ENCODE data around the gene EXD3. TPM values are rescaled to one million over a fixed set of nuclear protein-coding genes. Genes with fewer than 3 reads are reported as not detected.
A peak's percentile ranks its signal among the peaks of the same experiment; 100 is the strongest.

EXD3 gene
- total and polyA plus RNA-seq, 7 donors, result 8.9 to 29.7 (median 18.0) TPM

DNA sequence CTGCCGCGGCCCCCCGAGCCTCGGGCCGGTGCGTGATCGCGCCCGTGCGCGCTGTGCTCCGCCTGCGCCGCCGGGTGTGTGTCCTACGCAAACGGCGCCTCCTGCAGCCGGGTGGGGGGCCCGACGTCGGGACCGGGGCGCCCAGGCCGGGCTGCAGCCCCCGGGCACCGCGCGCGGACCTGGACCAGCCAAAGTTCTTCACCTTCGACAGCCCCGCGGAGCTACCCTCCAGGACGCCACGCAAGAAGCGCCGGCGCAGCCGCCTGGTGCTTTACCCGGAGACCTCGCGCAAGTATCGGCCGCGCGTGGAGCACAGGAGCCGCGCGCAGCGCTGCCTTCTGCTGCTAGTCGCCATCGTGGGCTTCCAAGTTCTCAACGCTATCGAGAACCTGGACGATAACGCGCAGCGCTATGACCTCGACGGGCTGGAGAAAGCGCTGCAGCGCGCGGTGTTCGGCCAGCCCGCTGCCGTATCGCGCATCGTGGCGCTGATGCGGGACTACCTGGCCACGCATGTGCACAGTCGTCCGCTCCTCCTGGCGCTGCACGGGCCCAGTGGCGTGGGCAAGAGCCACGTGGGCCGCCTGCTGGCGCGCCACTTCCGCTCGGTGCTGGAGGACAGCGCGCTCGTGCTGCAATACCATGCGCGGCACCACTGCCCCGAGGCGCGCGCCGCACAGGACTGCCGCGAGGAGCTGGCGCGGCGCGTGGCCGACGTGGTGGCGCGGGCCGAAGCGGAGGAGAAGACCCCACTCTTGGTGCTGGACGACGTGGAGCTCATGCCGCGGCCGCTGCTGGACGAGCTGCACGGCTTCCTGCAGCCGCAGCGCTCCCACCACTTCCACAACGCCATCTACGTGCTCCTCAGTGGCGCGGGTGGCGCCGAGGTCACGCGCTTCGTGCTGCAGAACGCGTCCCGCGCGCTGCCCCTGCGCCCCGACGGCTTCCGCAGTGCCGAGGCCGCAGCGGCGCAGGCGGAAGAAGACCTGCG is 143.9 kb downstream of the EXD3 start:
- Histone ChIP-seq H3K27me3 (peaks cover 19 to 90% (median 63%) of the 10 kb centered on the region in 3 donors), H3K4me3 (peak overlapping the region in 3 of 4 donors; percentile 33 to 49 (median 44)), H3K36me3 (peaks cover 0 to 9% (median 0%) of the 10 kb centered on the region in 4 donors), H3K9me3 (no peaks in the 10 kb centered on the region), H3K27ac (peak overlapping the region in 2 of 4 donors; percentile 74 to 75), H3K4me1 (peaks cover 0 to 35% (median 24%) of the 10 kb centered on the region in 4 donors)
- 75 to 83% methylated on average over 139 of the region's 139 CpGs for WGBS, 2 donors
- intact Hi-C loops (cut with DNase I), result no loop called here
- TF ChIP-seq POLR2A (IDR thresholded peaks at IDR 0.05) (no peak), POLR2AphosphoS5 (IDR thresholded peaks at IDR 0.05) (no peak), EP300 (IDR thresholded peaks at IDR 0.05) (no peak)
- TF ChIP-seq, protein P1, sequence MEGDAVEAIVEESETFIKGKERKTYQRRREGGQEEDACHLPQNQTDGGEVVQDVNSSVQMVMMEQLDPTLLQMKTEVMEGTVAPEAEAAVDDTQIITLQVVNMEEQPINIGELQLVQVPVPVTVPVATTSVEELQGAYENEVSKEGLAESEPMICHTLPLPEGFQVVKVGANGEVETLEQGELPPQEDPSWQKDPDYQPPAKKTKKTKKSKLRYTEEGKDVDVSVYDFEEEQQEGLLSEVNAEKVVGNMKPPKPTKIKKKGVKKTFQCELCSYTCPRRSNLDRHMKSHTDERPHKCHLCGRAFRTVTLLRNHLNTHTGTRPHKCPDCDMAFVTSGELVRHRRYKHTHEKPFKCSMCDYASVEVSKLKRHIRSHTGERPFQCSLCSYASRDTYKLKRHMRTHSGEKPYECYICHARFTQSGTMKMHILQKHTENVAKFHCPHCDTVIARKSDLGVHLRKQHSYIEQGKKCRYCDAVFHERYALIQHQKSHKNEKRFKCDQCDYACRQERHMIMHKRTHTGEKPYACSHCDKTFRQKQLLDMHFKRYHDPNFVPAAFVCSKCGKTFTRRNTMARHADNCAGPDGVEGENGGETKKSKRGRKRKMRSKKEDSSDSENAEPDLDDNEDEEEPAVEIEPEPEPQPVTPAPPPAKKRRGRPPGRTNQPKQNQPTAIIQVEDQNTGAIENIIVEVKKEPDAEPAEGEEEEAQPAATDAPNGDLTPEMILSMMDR (IDR thresholded peaks at IDR 0.05), result no peak
- DNase-seq, result no peak

DNA sequence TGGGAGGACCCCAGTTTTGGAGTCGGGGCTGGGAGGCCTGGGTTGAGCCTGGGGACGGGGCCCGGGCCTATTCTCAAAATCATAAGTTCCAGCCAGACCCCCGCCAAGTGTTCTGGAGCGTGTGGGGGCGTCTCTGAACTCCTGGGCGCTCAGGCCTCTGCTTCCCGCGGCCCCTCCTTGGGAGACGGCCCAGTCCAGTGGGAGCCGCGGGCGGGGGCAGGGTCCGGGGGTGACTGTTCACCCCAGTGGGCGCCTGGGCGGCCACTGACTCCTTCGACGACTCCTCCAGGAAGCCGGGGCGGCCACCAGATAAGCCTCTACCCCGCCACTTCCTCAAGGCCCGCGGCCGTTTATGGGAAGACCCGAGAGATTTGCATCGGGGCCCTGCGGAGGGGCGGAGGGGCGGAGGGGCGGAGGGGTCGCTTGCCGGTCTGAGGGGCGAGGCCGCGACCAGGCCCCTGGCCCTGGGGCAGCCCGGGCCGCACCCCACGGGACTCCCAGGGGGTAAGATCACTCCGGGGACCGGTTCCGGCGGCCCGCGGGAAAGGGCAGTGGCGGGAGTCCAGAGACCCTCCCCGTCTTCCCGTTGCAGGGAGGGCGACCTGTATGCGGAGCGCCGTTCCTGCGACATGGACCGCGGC is 144.8 kb downstream of the EXD3 start:
- WGBS, 2 donors, result 1 to 8% methylated on average over 54 of the region's 54 CpGs
- Histone ChIP-seq H3K9me3 (no peaks in the 10 kb centered on the region), H3K4me3 (peak overlapping the region; percentile 27 to 49 (median 38)), H3K36me3 (peaks cover 3 to 16% (median 3%) of the 10 kb centered on the region in 4 donors), H3K4me1 (peaks cover 0 to 35% (median 24%) of the 10 kb centered on the region in 4 donors), H3K27me3 (peaks cover 19 to 85% (median 63%) of the 10 kb centered on the region in 3 donors), H3K27ac (peak overlapping the region; percentile 72 to 81 (median 74))
- TF ChIP-seq EP300 (IDR thresholded peaks at IDR 0.05), result no peak
- TF ChIP-seq POLR2A (IDR thresholded peaks at IDR 0.05), result no peak
- TF ChIP-seq, protein P1 (IDR thresholded peaks at IDR 0.05), result no peak
- TF ChIP-seq POLR2AphosphoS5 (IDR thresholded peaks at IDR 0.05), result no peak
- intact Hi-C loops (cut with DNase I), result no loop called here
- no peak for DNase-seq

DNA sequence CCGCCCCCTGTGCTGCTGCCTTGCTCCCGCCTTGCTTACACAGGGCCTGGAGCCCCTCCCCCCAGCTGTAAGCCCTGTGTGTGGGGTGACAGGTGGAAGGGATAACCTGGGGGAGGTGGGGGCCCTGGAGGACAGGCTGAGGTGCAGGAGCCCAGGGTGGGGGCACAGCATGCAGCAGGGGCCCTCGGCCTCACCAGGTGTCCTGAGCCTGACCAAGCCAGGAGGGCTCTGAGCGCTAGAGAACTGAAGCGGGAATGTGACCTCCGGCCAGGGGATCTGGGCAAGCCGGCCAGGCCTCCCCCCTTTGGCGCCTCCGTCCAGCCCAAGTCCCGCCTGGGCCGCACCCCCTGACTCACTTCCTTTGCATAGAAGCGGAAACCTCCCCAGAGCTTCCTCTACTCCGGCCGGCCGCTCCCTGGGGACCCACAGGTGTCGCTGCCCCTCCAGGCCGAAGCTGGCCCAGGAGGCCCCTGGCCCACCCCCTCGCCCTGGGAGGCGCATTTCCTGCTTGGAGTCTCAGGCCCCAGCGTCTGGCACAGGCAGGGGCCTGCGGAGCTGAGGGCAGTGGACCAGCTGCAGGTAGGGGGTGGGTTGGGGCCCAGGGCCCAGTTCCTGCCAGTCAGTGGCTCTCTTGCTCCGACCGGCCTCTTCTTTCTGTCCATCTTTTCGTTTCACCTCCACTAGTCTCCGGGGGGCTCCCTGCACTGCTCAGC is 145.5 kb downstream of the EXD3 start, which contains the start of gene TOR4A:
TOR4A (plus strand) TSS at position 398 of the 713 bp plus-strand sequence. CDS start 964 bp downstream, outside the sequence.
- H3K27ac ChIP-seq, result peak within 1 kb of the TSS; percentile 72 to 81 (median 74)
- H3K4me1 ChIP-seq, result peaks cover 0 to 35% (median 24%) of the 10 kb centered on the region in 4 donors
- WGBS, 2 donors, result 2 to 6% methylated on average over 25 of the region's 25 CpGs
- intact Hi-C loops (cut with DNase I), result no loop called here
- peak; percentile 91 for DNase-seq
- H3K27me3 ChIP-seq, result peaks cover 19 to 82% (median 60%) of the 10 kb centered on the region in 3 donors
- no peaks in the 10 kb centered on the region for H3K9me3 ChIP-seq
- TF ChIP-seq, protein P1 (IDR thresholded peaks at IDR 0.05), result no peak
- peak in 1 of 2 donors; percentile 60 for TF ChIP-seq POLR2A (IDR thresholded peaks at IDR 0.05)
- TF ChIP-seq POLR2AphosphoS5 (IDR thresholded peaks at IDR 0.05), result peak in 3 of 4 donors; percentile 54 to 59 (median 57)
- no peak for TF ChIP-seq EP300 (IDR thresholded peaks at IDR 0.05)
- peak within 1 kb of the TSS; percentile 27 to 49 (median 38) for H3K4me3 ChIP-seq
- peaks cover 10 to 23% (median 10%) of the 10 kb centered on the region in 4 donors for H3K36me3 ChIP-seq

Data from sigmoid colon (tissue), 7 donors.